ENCODE data around the gene ANKS1B.

The ANKS1B gene

DNA sequence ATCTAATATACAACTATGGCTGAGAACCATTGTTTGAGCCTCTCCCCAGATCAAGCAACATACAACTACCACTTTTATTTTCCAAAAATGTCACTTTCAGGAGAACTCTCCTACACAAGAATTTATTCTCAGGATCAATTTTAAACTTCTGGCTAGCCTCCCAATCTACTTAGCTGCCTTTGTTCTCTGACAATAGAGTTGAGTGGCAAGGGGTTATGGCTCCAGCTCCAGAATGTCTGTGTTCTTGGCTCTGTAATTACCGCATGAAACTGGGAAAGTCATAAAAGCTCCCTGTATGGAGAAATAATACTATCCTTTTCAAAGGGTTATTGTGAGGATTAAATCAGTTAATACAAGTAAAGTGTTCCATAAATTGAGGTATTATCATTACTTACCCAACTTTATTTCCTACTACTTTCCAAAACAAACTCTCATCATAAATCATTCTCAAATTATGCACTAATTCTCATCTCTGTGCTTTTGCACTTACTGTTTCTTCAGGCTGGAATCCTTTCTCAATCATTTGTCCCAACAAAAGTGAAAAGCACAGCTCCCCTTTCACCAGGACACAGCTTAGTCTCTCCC is 215.2 kb downstream of the ANKS1B start:
- no peak overlapping the region for H3K4me3 ChIP-seq (ENCODE audit: low read depth, low read length)
- TF ChIP-seq, protein P1, sequence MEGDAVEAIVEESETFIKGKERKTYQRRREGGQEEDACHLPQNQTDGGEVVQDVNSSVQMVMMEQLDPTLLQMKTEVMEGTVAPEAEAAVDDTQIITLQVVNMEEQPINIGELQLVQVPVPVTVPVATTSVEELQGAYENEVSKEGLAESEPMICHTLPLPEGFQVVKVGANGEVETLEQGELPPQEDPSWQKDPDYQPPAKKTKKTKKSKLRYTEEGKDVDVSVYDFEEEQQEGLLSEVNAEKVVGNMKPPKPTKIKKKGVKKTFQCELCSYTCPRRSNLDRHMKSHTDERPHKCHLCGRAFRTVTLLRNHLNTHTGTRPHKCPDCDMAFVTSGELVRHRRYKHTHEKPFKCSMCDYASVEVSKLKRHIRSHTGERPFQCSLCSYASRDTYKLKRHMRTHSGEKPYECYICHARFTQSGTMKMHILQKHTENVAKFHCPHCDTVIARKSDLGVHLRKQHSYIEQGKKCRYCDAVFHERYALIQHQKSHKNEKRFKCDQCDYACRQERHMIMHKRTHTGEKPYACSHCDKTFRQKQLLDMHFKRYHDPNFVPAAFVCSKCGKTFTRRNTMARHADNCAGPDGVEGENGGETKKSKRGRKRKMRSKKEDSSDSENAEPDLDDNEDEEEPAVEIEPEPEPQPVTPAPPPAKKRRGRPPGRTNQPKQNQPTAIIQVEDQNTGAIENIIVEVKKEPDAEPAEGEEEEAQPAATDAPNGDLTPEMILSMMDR (IDR thresholded peaks at IDR 0.05; ENCODE audit: insufficient read depth, low read depth, low read length, missing control alignments), result no peak
- no peak for DNase-seq (ENCODE audit: low read depth)

DNA sequence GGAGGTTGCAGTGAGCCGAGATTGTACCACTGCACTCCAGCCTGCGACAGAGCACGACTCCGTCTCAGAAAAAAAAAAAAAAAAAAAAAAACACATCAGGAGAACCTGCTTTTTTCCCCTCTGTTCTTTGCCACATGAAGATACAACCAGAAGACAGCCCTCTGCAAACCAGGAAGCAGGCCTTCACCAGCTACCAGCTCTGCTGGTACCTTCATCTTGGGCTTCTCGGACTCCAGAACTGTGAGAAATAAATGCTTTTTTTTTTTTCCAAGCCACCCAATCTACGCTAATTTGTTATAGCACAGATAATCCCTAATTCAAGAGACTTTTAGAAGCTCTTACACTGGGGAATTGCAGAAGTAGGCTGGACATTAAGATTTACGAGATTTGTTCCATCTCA is 216.0 kb downstream of the ANKS1B start:
- H3K4me3 ChIP-seq (ENCODE audit: low read depth, low read length), result no peak overlapping the region
- DNase-seq (ENCODE audit: low read depth), result no peak
- TF ChIP-seq, protein P1 (IDR thresholded peaks at IDR 0.05; ENCODE audit: insufficient read depth, low read depth, low read length, missing control alignments), result no peak

DNA sequence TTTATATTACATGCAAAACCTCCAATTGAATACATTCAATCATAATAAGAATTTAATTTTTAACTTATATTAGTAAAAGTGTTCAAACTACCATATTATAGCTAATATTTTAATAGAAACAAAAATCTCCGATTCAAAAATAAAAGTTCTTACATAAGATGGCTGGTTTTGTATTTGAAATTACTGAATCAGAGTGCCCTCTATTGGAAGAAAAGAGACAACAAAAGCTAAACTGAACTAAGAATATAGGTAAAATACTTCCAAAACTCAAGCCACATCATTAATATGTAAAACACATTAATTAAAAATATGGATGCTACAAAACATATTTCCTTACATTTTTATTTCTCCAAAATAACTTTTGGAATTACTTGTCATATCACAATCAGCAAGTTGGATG is 216.9 kb downstream of the ANKS1B start:
- H3K4me3 ChIP-seq (ENCODE audit: low read depth, low read length), result no peak overlapping the region
- TF ChIP-seq, protein P1 (IDR thresholded peaks at IDR 0.05; ENCODE audit: insufficient read depth, low read depth, low read length, missing control alignments), result peak; percentile 24
- peak; percentile 23 for DNase-seq (ENCODE audit: low read depth)

DNA sequence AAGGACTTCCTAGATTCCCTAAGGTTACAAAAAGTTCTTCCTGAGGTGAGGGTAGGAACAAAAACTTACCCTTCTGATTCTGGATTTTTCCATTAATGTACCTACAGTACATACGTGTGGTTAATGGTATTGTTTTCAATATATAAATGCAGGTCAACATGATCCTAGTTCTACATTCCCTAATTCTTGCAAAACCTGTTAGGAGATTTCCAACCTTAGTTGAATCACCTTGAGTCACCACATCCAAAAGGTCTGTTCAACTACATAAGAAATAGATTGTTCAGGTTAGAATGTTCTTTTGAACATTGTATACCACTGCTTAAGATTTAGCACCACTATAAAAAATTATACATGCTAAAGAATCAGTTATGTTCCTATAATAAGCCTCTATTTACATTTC is 218.3 kb downstream of the ANKS1B start:
- TF ChIP-seq, protein P1 (IDR thresholded peaks at IDR 0.05; ENCODE audit: insufficient read depth, low read depth, low read length, missing control alignments), result no peak
- no peak for DNase-seq (ENCODE audit: low read depth)
- H3K4me3 ChIP-seq (ENCODE audit: low read depth, low read length), result no peak overlapping the region

DNA sequence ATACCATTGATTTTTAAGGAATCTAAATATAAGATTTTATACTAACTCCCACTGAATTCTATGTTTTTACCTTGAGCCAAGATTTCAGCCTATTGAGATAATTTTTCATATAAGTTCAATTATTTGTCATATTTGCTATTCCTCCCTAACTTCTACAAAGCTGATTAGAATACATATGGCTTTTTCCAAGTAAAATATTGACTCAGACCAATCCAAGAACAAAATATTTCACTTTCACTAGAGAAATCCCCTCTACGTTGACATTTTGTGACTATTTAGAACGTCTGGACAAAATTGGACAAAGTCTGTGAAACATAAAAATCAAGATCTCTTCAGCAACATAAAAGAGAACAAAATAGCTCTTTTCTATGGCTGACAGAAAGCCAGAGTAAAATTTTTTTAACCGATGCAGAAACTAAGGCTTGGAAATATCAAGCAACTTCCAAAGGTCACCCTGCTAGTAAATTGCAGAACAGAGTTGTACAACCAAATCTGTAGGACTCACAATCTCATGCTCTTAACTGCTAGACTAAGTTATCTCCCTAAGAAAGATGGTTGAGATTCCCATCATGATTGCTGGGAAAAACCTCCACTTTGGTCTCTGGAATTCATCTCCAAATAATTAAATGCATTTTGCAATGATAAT is 219.1 kb downstream of the ANKS1B start:
- no peak overlapping the region for H3K4me3 ChIP-seq (ENCODE audit: low read depth, low read length)
- DNase-seq (ENCODE audit: low read depth), result no peak
- TF ChIP-seq, protein P1 (IDR thresholded peaks at IDR 0.05; ENCODE audit: insufficient read depth, low read depth, low read length, missing control alignments), result no peak

DNA sequence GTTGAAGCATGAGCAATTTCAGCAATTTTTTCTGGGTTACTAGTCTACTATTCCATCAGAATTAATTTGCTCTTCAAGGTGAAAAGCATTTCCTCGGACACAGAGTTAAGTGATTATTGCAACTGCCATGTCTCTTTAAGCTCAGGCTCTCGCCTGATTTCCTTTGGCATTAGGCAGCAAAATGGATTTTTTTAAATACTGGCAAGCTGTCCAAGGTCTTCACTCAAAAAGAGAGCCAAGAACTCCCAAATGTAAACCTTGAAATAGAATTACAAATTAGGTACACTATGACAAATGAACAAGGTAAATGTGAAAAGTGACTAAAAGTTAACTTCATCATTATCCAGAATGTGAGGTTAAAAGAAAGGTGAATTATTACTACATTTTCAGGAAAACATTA is 225.3 kb downstream of the ANKS1B start:
- TF ChIP-seq, protein P1 (IDR thresholded peaks at IDR 0.05; ENCODE audit: insufficient read depth, low read depth, low read length, missing control alignments), result no peak
- H3K4me3 ChIP-seq (ENCODE audit: low read depth, low read length), result no peak overlapping the region
- DNase-seq (ENCODE audit: low read depth), result no peak

DNA sequence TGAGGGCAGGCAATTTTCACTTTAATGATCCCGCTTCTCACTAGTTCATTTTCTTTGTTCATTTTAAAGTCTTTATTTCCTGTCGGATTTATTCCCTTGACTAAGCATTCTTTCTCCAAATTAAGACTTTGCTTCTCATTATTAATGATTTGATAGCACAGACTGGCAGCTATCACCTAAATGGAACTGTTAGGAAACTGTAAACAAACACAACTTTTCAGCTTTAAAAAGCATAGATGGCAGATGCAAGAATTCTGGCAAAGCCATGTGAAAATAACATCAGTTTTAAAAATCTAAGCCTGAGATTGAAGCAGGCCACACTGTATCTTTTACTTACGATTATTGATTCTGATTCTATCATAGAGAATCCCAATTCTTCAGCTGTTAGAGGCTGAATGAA is 225.7 kb downstream of the ANKS1B start:
- TF ChIP-seq, protein P1 (IDR thresholded peaks at IDR 0.05; ENCODE audit: insufficient read depth, low read depth, low read length, missing control alignments), result no peak
- no peak for DNase-seq (ENCODE audit: low read depth)
- no peak overlapping the region for H3K4me3 ChIP-seq (ENCODE audit: low read depth, low read length)

Data from GM12865 (cell line).